B cell (primary cell): ENCODE results near the gene SNPH.

Experiments used
- EZH2 ChIP-seq: IDR thresholded peaks from 2 replicates; pipeline ENCODE4 v1.6.1; 2012; ENCODE audit warnings: borderline replicate concordance, low read depth, mild to moderate bottlenecking, moderate library complexity, low read length; ENCODE audit not compliant: insufficient read depth, poor library complexity, severe bottlenecking
- TF ChIP-seq, protein P1 (sequence below): fragments of 200-600 bp; IDR thresholded peaks from one replicate; pipeline ENCODE4 v1.8.0; 2022; ENCODE audit warnings: antibody characterized with exemption, mild to moderate bottlenecking

DNA sequence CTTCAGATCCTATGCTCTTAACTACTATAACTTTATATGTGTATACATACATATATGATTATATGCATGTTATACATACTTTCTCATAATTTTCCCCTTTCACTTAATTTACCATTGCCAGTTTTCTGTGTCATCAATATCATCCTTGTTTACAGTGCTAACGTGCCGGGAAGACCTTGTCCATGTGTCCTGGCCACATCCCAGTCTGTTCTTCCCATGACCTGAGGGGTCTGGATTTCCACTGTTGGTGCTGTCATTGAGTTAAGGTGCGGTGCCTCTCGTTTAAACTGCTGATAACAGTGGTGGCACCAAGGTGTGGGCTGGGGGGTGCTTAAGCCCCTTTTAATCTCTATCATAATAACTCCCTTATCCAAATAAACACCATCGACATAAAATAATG lies 71.3 kb downstream of the SNPH start:
- no peak for TF ChIP-seq EZH2
- TF ChIP-seq, protein P1, sequence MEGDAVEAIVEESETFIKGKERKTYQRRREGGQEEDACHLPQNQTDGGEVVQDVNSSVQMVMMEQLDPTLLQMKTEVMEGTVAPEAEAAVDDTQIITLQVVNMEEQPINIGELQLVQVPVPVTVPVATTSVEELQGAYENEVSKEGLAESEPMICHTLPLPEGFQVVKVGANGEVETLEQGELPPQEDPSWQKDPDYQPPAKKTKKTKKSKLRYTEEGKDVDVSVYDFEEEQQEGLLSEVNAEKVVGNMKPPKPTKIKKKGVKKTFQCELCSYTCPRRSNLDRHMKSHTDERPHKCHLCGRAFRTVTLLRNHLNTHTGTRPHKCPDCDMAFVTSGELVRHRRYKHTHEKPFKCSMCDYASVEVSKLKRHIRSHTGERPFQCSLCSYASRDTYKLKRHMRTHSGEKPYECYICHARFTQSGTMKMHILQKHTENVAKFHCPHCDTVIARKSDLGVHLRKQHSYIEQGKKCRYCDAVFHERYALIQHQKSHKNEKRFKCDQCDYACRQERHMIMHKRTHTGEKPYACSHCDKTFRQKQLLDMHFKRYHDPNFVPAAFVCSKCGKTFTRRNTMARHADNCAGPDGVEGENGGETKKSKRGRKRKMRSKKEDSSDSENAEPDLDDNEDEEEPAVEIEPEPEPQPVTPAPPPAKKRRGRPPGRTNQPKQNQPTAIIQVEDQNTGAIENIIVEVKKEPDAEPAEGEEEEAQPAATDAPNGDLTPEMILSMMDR: no peak
